Activated naive CD4-positive, alpha-beta T cell treated with anti-CD3 and anti-CD28 coated beads for 36 hours (primary cell): ENCODE data around the gene DLGAP4. TPM values are rescaled to one million over a fixed set of nuclear protein-coding genes. Genes with fewer than 3 reads are reported as not detected.
"Not testable (repeated sequence)": the region's sequence is repeated elsewhere in the genome, so short reads cannot be mapped to it uniquely, and the experiment has no call there.

Source experiments
- CTCF ChIA-PET: fragments of 350-600 bp; sonication (Branson Sonifier 250); formaldehyde crosslinking; loops from one replicate; lab custom pipeline; 2021; ENCODE audit warnings: antibody characterized with exemption; lab: Charles Lee
- DNase-seq: peaks from one replicate; pipeline ENCODE4 v3.0.0-alpha.2; 2020
- H3K27ac Mint-ChIP-seq: one replicate; pipeline ENCODE4 v1.8.0; 2021; ENCODE audit warnings: mild to moderate bottlenecking, mixed read lengths
- H3K27me3 Mint-ChIP-seq: one replicate; pipeline ENCODE4 v1.8.0; 2021; ENCODE audit warnings: low read depth, mixed read lengths
- H3K36me3 Mint-ChIP-seq: one replicate; pipeline ENCODE4 v1.8.0; 2021; ENCODE audit warnings: low read depth, mixed read lengths
- H3K4me1 Mint-ChIP-seq: one replicate; pipeline ENCODE4 v1.8.0; 2021; ENCODE audit warnings: low read depth, mixed read lengths
- H3K4me3 Mint-ChIP-seq: one replicate; pipeline ENCODE4 v1.8.0; 2021; ENCODE audit warnings: mild to moderate bottlenecking, moderate library complexity, mixed read lengths
- H3K9me3 Mint-ChIP-seq: one replicate; pipeline ENCODE4 v1.8.0; 2021; ENCODE audit warnings: mixed read lengths
- intact Hi-C: fragments of 100-400 bp; cut with micrococcal nuclease; formaldehyde crosslinking; loops from one replicate; pipeline ENCODE4 v1.15.1; 2023
- total RNA-seq, 2 experiments: library from RNA; stranded (reverse); gene quantifications; one replicate each; pipeline ENCODE4 v1.2.3, GENCODE V29; 2021

DLGAP4 gene
- total RNA-seq, 2 experiments from 2014 or later: 9.2 to 13.7 TPM

DNA sequence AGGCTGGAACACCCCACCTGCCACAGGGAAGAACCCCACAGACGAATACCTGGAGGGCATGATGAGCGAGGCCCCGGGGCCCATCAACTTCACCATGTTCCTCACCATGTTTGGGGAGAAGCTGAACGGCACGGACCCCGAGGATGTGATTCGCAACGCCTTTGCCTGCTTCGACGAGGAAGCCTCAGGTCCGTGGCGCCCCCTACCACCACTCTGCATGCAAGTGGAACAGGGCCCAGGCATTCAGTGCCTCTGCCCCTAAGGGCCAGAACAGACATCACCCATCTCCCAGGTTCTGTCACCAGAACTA is 241.8 kb downstream of the DLGAP4 start:
- Mint-ChIP-seq H3K4me1 (no peaks in the 10 kb centered on the region), H3K4me3 (no peak overlapping the region), H3K27me3 (no peaks in the 10 kb centered on the region), H3K36me3 (no peaks in the 10 kb centered on the region), H3K27ac (no peak overlapping the region), H3K9me3 (no peaks in the 10 kb centered on the region)
- DNase-seq: no peak
- intact Hi-C loops: no loop called here
- CTCF ChIA-PET: interaction anchor here (0.5 to 0.9 kb wide), 2 partner anchors 58 to 318 kb away, joined by 3 to 4 read pairs; partner anchors contain the start of gene RAB5IF

DNA sequence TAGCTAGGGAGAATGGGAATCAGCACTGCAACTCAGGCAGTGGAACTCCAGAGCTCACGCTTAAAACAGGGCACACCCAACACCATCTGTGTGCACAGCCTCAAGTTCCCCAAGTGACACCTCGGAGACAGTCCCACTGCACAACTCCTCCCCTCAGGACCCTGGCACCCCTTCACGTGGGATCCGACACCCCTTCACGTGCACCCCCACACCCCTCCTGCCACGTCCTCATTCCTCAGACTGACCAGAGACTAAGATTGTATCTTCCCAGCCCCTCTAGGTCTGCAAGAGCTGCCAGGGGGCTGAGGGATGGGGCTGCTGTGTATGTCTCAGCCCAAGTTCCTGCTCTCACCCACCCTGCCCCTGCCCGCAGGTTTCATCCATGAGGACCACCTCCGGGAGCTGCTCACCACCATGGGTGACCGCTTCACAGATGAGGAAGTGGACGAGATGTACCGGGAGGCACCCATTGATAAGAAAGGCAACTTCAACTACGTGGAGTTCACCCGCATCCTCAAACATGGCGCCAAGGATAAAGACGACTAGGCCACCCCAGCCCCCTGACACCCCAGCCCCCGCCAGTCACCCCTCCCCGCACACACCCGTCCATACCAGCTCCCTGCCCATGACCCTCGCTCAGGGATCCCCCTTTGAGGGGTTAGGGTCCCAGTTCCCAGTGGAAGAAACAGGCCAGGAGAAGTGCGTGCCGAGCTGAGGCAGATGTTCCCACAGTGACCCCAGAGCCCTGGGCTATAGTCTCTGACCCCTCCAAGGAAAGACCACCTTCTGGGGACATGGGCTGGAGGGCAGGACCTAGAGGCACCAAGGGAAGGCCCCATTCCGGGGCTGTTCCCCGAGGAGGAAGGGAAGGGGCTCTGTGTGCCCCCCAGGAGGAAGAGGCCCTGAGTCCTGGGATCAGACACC is 242.8 kb downstream of the DLGAP4 start:
- DNase-seq: no peak
- Mint-ChIP-seq H3K9me3 (no peaks in the 10 kb centered on the region), H3K4me3 (no peak overlapping the region), H3K36me3 (no peaks in the 10 kb centered on the region), H3K27ac (no peak overlapping the region), H3K4me1 (no peaks in the 10 kb centered on the region), H3K27me3 (no peaks in the 10 kb centered on the region)
- CTCF ChIA-PET: interaction anchor here (0.9 kb wide), 1 partner anchor 57 kb away, joined by 4 read pairs; the partner anchor contains the start of gene RAB5IF
- intact Hi-C loops: no loop called here

DNA sequence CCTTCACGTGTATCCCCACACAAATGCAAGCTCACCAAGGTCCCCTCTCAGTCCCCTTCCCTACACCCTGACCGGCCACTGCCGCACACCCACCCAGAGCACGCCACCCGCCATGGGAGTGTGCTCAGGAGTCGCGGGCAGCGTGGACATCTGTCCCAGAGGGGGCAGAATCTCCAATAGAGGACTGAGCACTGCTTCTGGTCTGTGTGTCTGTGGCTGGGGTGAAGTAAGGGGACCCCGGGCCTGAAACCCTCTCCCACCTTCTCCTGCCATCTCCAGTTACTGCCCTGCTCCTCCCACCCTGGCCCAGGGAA is 243.4 kb downstream of the DLGAP4 start:
- Mint-ChIP-seq H3K27ac (no peak overlapping the region), H3K9me3 (no peaks in the 10 kb centered on the region), H3K36me3 (no peaks in the 10 kb centered on the region), H3K4me1 (no peaks in the 10 kb centered on the region), H3K27me3 (no peaks in the 10 kb centered on the region), H3K4me3 (no peak overlapping the region)
- intact Hi-C loops: no loop called here
- DNase-seq: no peak
- CTCF ChIA-PET: no interaction called here

DNA sequence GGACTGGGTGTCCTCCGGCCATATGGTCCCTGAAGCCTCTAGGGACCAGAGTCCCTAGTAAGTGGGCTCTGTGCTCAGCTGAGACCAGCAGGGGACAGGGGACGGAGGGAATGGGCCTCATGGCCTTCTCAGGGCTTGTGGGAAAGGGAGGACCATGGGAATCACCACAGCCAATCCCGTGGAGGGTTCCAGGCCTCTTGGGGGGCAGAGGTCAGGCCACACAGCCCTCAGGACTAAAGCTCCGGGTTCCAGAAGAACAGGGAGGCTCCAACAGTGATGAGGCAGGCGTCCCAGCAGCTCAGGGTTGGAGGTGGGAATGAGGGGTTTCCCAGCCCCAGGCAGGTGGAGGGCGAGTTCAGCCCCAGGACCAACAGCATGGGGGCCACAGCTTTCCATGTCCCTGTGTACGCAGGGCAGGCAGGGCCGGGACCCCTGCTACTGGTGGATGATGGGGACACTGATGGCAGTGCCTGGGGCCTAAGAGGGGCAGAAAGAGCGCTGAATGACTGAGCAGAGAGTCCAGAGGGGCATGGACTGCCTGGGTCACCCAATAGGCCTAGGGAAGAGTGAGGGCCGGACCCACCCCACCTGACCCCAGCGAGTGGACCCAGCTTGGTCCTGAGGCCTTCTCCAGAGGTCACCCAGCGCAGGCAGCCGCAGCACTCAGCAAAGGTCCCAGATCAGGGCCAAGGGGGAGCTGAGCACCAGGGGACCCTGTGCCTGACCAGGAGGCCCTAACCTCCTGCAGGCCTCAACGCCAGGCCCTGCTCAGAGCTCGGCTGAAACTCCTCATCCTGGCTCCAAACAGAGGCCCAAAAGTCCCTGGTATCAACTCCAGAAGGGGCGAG is 244.0 kb downstream of the DLGAP4 start:
- Mint-ChIP-seq H3K9me3 (no peaks in the 10 kb centered on the region), H3K4me1 (no peaks in the 10 kb centered on the region), H3K27me3 (no peaks in the 10 kb centered on the region), H3K27ac (no peak overlapping the region), H3K4me3 (no peak overlapping the region), H3K36me3 (no peaks in the 10 kb centered on the region)
- DNase-seq: no peak
- intact Hi-C loops: no loop called here
- CTCF ChIA-PET: no interaction called here

DNA sequence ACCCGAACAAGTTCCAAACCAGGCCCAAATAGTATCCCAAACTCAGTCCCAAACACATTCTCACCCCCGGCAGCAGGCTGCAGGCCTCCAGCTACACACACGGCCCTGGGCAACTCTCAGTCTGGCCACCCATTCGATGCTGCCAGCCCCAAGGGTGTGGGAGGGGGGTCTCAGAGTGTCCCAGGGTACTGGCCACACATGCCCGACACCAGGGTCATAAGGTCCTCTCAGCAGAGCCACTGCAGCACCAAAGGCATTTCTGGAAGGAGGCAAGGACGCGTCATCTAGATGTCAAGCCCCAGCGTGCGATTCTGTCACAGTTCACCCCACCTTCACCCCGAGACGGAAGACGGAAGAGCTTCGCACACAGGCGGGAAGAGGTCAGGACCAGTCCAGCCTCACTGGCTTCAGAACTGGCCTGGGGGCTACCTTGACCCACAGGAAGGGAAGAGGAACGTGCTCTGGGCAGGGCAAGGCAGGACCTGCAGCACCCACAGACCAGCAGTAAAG is 244.7 kb downstream of the DLGAP4 start:
- Mint-ChIP-seq H3K4me3 (no peak overlapping the region), H3K9me3 (no peaks in the 10 kb centered on the region), H3K27ac (no peak overlapping the region), H3K4me1 (no peaks in the 10 kb centered on the region), H3K36me3 (no peaks in the 10 kb centered on the region), H3K27me3 (no peaks in the 10 kb centered on the region)
- intact Hi-C loops: no loop called here
- CTCF ChIA-PET: interaction anchor here (0.6 kb wide), 1 partner anchor 18 kb away, joined by 3 read pairs; no protein-coding TSS in a partner anchor
- no peak for DNase-seq

DNA sequence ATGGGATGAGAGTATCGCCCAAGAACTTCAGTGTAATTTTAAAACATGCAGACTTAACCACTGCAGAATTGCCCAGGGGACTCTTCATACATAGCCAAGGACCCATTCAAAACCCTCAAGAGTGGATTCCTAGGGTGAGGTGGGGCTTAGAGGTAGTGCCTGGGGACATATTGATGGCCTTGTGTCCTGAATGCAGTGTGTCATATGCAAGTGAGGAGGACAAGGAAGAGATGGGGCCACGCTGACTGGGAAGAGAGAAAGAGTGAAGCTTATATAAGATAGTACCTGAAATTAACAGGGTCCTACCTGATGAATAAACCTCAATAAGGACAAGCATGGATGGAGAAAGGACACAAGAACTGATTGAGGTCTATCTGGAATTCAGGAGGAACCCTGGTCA is 249.1 kb downstream of the DLGAP4 start:
- CTCF ChIA-PET: no interaction called here
- no peak overlapping the region for H3K4me3 Mint-ChIP-seq
- no peaks in the 10 kb centered on the region for H3K9me3 Mint-ChIP-seq
- H3K27ac Mint-ChIP-seq: no peak overlapping the region
- intact Hi-C loops: no loop called here
- no peak for DNase-seq
- H3K4me1 Mint-ChIP-seq: peaks cover 7% of the 10 kb centered on the region
- no peaks in the 10 kb centered on the region for H3K27me3 Mint-ChIP-seq
- no peaks in the 10 kb centered on the region for H3K36me3 Mint-ChIP-seq

DNA sequence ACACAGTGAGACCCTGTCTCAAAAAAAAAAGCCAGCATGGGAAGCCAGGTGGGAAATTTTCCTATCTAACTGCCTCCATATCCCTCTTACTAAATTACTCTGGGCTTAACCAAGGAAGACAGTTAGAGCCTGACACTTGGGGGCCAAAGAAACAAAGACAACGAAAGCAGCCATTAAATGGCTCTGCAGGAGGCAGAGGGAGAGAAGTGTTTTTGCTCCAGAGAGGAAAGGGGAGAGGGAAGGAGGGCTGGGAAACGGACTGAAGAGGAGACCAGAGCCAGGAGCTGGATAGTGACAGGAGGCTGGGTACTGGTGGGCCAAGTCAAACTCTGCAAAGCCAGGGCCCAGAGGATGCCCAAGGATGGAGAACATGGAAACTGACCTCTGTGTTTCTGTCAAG is 256.6 kb downstream of the DLGAP4 start:
- H3K27me3 Mint-ChIP-seq: no peaks in the 10 kb centered on the region
- DNase-seq: no peak
- peaks cover 6% of the 10 kb centered on the region for H3K9me3 Mint-ChIP-seq
- CTCF ChIA-PET: interaction anchor here (0.6 to 1.7 kb wide), 2 partner anchors 43 to 402 kb away, joined by 3 to 5 read pairs; partner anchors contain the start of gene RAB5IF
- intact Hi-C loops: no loop called here
- H3K4me3 Mint-ChIP-seq: no peak overlapping the region
- no peak overlapping the region for H3K27ac Mint-ChIP-seq
- H3K36me3 Mint-ChIP-seq: peaks cover 3% of the 10 kb centered on the region
- H3K4me1 Mint-ChIP-seq: no peaks in the 10 kb centered on the region

DNA sequence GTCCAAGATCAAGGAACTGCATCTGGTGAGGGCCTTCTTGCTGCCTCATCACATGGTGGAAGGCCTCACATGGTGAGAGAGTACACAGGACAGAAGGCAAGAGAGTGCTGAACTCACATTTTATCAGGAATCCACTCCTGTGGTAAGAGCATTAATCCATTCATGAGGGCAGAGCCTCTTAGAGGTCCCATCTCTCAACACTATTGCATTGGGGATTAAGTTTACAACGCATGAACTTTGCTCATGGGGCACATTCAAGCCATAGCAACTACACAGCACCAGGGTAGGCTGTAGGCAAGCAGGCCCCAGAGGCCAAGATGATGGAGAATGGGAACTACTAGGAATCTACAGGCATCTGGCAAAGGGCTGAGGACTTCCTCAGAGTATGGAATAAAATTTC is 257.2 kb downstream of the DLGAP4 start:
- no peak overlapping the region for H3K4me3 Mint-ChIP-seq
- no peak overlapping the region for H3K27ac Mint-ChIP-seq
- intact Hi-C loops: no loop called here

DNA sequence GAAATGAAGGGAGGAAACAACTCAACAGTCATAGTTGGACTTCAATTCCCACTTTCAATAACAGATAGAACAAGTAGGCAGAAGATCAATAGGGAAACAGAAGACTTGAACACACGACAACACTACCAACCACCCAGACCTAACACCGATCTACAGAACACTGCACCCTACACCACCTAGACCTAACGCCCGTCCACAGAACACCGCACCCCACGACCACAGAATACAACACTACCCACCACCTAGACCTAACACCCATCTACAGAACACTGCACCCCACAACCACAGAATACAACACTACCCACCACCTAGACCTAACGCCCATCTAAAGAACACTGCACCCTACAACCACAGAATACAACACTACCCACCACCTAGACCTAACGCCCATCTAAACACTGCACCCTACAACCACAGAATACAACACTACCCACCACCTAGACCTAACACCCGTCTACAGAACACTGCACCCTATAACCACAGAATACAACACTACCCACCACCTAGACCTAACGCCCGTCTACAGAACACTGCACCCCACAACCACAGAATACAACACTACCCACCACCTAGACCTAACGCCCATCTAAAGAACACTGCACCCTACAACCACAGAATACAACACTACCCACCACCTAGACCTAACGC is 258.1 kb downstream of the DLGAP4 start:
- H3K36me3 Mint-ChIP-seq, DNase-seq, CTCF ChIA-PET, H3K4me1 Mint-ChIP-seq, H3K27me3 Mint-ChIP-seq, H3K9me3 Mint-ChIP-seq, intact Hi-C loops, H3K27ac Mint-ChIP-seq, H3K4me3 Mint-ChIP-seq: not testable (repeated sequence)

More for the DNA sequence above, 257.2 kb downstream of the DLGAP4 start:
- peaks cover 3% of the 10 kb centered on the region for H3K36me3 Mint-ChIP-seq
- peaks cover 6% of the 10 kb centered on the region for H3K9me3 Mint-ChIP-seq
- H3K4me1 Mint-ChIP-seq: no peaks in the 10 kb centered on the region
- DNase-seq: no peak
- CTCF ChIA-PET: no interaction called here
- H3K27me3 Mint-ChIP-seq: no peaks in the 10 kb centered on the region

DNA sequence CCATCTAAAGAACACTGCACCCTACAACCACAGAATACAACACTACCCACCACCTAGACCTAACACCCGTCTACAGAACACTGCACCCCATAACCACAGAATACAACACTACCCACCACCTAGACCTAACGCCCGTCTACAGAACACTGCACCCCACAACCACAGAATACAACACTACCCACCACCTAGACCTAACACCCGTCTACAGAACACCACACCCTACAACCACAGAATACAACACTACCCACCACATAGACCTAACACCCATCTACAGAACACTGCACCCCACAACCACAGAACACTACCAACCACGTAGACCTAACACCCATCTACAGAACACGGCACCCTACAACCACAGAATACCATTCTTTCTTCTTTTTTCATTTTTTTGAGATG is 258.6 kb downstream of the DLGAP4 start:
- H3K27ac Mint-ChIP-seq, H3K4me1 Mint-ChIP-seq, H3K4me3 Mint-ChIP-seq, H3K36me3 Mint-ChIP-seq, intact Hi-C loops, H3K9me3 Mint-ChIP-seq, H3K27me3 Mint-ChIP-seq, DNase-seq: not testable (repeated sequence)
- CTCF ChIA-PET: interaction anchor here (1.0 kb wide), 1 partner anchor 31 kb away, joined by 4 read pairs; no protein-coding TSS in a partner anchor

DNA sequence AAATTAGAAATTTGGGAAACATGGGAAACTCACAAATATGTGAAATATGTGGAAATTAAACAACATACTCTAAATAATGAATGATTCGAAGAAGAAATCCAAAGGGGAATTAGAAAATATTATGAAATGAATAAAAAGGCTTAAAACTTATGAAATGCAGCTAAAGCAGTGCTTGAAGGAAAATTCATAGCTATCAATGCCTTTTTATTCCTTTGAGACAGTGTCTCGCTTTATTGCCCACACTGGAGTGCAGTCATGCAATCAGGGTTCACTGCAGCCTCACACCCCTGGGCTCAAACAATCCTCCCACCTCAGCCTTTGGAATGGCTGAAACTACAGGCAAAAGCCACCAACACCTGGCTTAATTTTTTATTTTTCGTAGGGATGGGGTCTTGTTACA is 259.4 kb downstream of the DLGAP4 start:
- Mint-ChIP-seq H3K27ac (no peak overlapping the region), H3K4me3 (no peak overlapping the region), H3K27me3 (no peaks in the 10 kb centered on the region), H3K9me3 (peaks cover 6% of the 10 kb centered on the region), H3K4me1 (no peaks in the 10 kb centered on the region), H3K36me3 (peaks cover 3% of the 10 kb centered on the region)
- CTCF ChIA-PET: interaction anchor here (1.0 to 1.1 kb wide), 2 partner anchors 8 to 30 kb away, joined by 3 to 4 read pairs; no protein-coding TSS in a partner anchor
- intact Hi-C loops: no loop called here
- no peak for DNase-seq
